IPS-18c (cell line): ENCODE data around the gene BSND.

ENCODE experiments used
- H3K4me3 ChIP-seq: 2 replicates; pipeline ENCODE4 v1.7.0; 2013; ENCODE audit warnings: low read depth, mild to moderate bottlenecking, low read length, moderate library complexity; ENCODE audit not compliant: insufficient read depth
- H3K9me3 ChIP-seq: one replicate; pipeline ENCODE4 v1.6.1; 2013; ENCODE audit warnings: mild to moderate bottlenecking, low read length, moderate library complexity; ENCODE audit not compliant: control insufficient read depth, insufficient read depth

The BSND gene

GRCh38 chr1:55048453-55049270, 49.9 kb downstream of the BSND start:
- Histone ChIP-seq H3K4me3 (no peak overlapping the region; the same call in 1 of the 2 replicates), H3K9me3 (no peaks in the 10 kb centered on the region)

- Histone ChIP-seq H3K9me3 (no peaks in the 10 kb centered on the region), H3K4me3 (no peak overlapping the region; the same call in 1 of the 2 replicates)
These were observed 50.7 kb downstream of the BSND start for GRCh38 chr1:55049271-55049913.

- H3K4me3 ChIP-seq = no peak overlapping the region
These were observed 51.2 kb downstream of the BSND start for GRCh38 chr1:55049914-55050278.

GRCh38 chr1:55050283-55050682, 51.5 kb downstream of the BSND start:
- Histone ChIP-seq H3K9me3 (no peaks in the 10 kb centered on the region), H3K4me3 (no peak overlapping the region)

More at GRCh38 chr1:55049914-55050278, 51.2 kb downstream of the BSND start:
- no peaks in the 10 kb centered on the region for H3K9me3 ChIP-seq

- no peak overlapping the region for H3K4me3 ChIP-seq
- H3K9me3 ChIP-seq = no peaks in the 10 kb centered on the region
These were observed 52.4 kb downstream of the BSND start for GRCh38 chr1:55051169-55051568.

- H3K4me3 ChIP-seq = no peak overlapping the region
- no peaks in the 10 kb centered on the region for H3K9me3 ChIP-seq
These were observed 52.9 kb downstream of the BSND start for GRCh38 chr1:55051621-55052020.

- Histone ChIP-seq H3K9me3 (no peaks in the 10 kb centered on the region), H3K4me3 (no peak overlapping the region)
These were observed 53.7 kb downstream of the BSND start for GRCh38 chr1:55052221-55053142.

GRCh38 chr1:55053265-55053954, 54.7 kb downstream of the BSND start:
- H3K9me3 ChIP-seq = no peaks in the 10 kb centered on the region
- no peak overlapping the region for H3K4me3 ChIP-seq

- H3K4me3 ChIP-seq = no peak overlapping the region
- H3K9me3 ChIP-seq = no peaks in the 10 kb centered on the region
These were observed 55.7 kb downstream of the BSND start for GRCh38 chr1:55054396-55054795.

- Histone ChIP-seq H3K9me3 (no peaks in the 10 kb centered on the region), H3K4me3 (no peak overlapping the region)
These were observed 56.5 kb downstream of the BSND start for GRCh38 chr1:55055084-55055882.

GRCh38 chr1:55055951-55056631, 57.4 kb downstream of the BSND start:
- no peak overlapping the region for H3K4me3 ChIP-seq
- no peaks in the 10 kb centered on the region for H3K9me3 ChIP-seq

GRCh38 chr1:55056632-55056992, 57.9 kb downstream of the BSND start:
- H3K4me3 ChIP-seq = no peak overlapping the region
- no peaks in the 10 kb centered on the region for H3K9me3 ChIP-seq

- Histone ChIP-seq H3K9me3 (no peaks in the 10 kb centered on the region), H3K4me3 (no peak overlapping the region)
These were observed 58.7 kb downstream of the BSND start for GRCh38 chr1:55057270-55057955.

GRCh38 chr1:55057956-55058298, 59.2 kb downstream of the BSND start:
- Histone ChIP-seq H3K4me3 (no peak overlapping the region), H3K9me3 (no peaks in the 10 kb centered on the region)

GRCh38 chr1:55059302-55060132, 60.8 kb downstream of the BSND start:
- Histone ChIP-seq H3K9me3 (no peaks in the 10 kb centered on the region), H3K4me3 (no peak overlapping the region)
